DMS79 (cell line): ENCODE results near the gene SEMA3B.
A peak's percentile ranks its signal among the peaks of the same experiment; 100 is the strongest.
"Not testable (repeated sequence)": the region's sequence is repeated elsewhere in the genome, so short reads cannot be mapped to it uniquely, and the experiment has no call there.

Experiments
- DNase-seq: peaks from one replicate; lab custom pipeline; 2025; lab: John Stamatoyannopoulos, UW

The SEMA3B gene

DNA sequence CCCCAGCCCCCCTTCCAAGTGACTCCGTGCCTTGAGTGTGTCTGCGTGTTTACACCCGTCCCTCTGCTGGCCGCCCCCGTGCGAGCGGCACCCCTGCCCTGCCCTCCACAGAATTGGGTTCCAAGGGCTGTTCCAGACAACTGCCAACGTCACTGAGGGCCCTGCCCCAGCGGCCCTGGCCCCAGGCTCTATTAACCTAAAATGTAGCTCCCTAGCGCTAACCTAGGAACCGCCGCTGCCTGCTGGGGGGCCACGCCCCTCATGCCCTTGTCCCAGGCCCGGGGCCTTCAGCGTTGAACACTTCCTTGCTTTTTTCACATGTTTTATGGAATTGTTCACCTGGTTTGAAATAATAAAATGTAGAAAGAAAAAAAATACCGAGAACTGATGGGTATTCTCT lies 10.0 kb upstream of the SEMA3B start:
- DNase-seq, result no peak

DNA sequence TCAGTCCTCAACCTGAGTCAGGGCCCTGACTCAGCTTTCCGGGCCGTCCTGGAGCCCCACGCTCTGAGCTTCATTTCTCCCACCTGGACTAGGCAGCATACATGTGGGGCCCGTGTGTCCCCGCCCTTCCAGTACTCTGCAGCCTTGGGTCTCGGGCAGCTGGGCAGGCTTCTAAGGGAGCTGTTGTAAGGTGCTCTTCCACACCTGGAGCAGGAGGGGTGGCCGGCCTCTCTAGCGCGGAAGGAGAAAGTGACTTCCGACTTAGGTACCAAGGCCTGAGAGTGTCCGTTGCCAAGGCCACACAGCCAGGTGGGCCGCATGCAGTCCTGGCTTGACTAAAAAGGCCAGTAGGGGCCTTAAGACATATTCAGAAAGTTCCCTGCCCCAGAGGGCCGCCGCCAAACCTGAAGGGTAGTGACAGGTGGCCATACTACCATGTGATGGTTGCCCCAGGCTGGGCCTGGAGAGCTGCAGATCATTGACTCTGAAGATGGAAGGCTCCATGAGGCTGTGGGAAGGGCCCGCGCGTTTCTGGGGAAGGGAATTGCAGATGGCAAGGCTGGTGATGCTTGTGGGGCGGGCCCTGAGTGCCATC lies 9.4 kb upstream of the SEMA3B start:
- no peak for DNase-seq

- DNase-seq, result peak; percentile 43
Measured at GRCh38 chr3:50260027-50260941, 8.7 kb upstream of the SEMA3B start.

DNA sequence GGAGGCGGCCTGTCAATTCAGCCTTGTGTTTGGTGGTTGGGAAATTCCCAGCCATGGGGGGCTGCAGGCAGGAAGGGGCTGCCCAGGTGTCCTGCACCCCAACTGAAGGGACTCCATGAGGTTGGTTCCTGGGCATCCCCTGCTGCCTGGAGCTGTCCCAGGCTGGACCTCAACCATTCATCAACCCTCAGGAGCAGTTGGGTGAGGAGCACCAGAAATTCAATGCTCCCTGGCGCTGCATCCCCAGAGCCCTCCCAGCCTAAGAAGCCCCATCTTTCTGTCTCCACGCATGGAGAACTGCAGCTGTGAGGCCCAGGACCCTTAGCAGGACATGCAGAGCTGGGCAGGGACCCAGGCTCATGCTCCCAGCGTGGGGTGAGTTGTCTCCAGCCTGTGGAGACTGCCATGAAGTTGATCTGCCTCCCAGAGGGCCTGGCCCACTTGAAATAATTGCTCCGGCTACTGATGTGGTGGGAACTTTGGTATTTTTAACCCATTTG lies 8.0 kb upstream of the SEMA3B start:
- no peak for DNase-seq

DNA sequence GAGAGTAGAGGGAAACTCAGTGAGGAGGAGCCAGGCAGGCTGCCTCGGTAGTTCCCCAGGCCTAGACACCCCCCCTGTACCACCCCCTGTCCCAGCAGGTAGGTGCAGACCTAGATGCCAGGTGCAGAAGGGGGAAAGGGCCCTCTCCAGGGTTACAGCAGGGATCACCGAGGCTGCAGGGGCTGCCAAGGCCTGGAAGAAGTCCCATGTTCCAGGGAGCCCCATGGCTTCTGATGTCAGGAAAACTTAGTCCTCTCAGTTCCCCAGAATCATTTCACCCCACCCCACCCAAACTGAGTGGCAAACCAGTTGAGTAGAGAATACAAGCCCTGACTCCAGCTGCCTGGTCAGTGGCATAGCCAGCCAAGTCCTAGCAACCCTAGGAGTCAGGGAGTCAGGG lies 7.4 kb upstream of the SEMA3B start:
- DNase-seq, result no peak

DNA sequence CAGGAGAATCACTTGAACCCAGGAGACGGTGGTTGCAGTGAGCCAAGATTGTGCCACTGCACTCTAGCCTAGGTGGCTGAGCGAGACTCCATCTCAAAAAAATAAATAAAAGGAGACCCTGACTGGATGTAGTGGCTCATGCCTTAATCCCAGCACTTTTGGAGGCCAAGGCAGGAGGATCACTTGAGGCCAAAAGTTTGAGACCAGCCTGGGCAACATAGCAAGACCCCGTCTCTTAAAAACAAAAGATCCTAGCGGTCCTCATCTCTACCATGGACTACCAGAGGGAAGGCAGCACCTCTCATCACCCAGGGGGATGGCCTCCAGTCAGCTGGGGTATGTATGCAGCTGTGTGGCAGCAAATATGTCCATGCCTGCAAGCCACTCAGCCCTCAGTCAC lies 6.7 kb upstream of the SEMA3B start:
- DNase-seq, result not testable (repeated sequence)

- no peak for DNase-seq
Measured at GRCh38 chr3:50262778-50263177, 6.2 kb upstream of the SEMA3B start.

GRCh38 chr3:50263478-50264382 lies 5.2 kb upstream of the SEMA3B start:
- no peak for DNase-seq

GRCh38 chr3:50264383-50264963 lies 4.5 kb upstream of the SEMA3B start:
- DNase-seq, result no peak

GRCh38 chr3:50264964-50265485 lies 3.9 kb upstream of the SEMA3B start:
- no peak for DNase-seq

GRCh38 chr3:50265571-50265970 lies 3.4 kb upstream of the SEMA3B start:
- DNase-seq, result no peak

DNA sequence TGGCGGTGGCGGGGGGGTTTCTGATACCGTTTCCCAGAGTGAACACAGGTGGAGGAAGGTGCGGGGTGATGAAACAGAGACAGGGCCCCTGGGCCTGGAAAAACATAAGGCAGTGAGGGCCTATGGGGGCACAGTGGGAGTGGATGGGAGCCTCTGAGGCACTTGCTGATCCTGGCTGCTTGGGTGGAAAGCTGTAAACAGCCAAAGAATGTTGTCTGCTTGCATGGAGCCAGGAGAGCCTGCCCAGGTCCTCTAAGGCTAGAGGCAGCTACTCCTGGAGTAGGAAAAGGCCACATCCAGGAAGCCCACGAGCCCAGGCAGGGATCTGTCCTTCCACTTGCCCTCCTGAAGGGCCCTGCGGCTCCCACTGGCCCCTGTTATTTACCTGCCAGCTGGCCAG lies 2.9 kb upstream of the SEMA3B start:
- DNase-seq, result no peak

GRCh38 chr3:50266836-50267235 lies 2.1 kb upstream of the SEMA3B start:
- DNase-seq, result no peak

- no peak for DNase-seq
Measured at GRCh38 chr3:50267280-50267913, 1.6 kb upstream of the SEMA3B start.

DNA sequence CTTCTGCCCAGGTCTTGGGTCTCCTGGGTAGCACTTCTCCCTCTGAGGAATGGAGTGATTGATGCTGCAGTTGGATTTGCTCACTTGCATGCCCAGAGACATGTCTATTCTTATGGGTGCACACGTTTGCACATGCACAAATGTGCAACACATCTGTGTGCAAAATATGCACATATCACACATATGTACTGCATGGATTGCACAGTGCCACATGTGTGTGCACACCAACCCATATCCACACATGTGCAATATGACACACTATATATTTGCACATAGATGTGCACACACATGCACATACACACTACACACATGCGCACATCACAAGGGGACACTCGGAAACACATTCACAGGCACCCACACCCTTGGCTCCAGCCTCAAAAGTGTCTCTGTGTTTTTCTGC lies 671 bp upstream of the SEMA3B start:
- DNase-seq, result no peak

- no peak for DNase-seq
Measured at GRCh38 chr3:50269460-50269859, 513 bp downstream of the SEMA3B start.

DNA sequence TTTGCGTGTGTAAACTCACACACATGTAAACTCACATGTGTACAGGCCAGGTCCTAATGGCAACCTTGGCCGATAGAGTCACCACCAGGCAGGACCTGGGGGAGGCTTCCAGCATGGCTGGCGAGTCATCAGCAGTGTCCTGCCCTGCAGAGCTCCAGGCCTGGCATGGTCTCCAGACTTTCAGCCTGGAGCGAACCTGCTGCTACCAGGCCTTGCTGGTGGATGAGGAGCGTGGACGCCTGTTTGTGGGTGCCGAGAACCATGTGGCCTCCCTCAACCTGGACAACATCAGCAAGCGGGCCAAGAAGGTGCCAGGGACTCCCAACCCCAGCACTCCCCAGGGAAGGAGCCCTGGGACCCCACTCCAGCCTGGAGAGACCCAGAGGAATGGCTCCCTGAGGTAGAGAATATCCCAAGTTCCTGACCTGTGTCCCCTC lies 1.0 kb downstream of the SEMA3B start:
- no peak for DNase-seq

GRCh38 chr3:50270422-50271224 lies 1.7 kb downstream of the SEMA3B start:
- no peak for DNase-seq

DNA sequence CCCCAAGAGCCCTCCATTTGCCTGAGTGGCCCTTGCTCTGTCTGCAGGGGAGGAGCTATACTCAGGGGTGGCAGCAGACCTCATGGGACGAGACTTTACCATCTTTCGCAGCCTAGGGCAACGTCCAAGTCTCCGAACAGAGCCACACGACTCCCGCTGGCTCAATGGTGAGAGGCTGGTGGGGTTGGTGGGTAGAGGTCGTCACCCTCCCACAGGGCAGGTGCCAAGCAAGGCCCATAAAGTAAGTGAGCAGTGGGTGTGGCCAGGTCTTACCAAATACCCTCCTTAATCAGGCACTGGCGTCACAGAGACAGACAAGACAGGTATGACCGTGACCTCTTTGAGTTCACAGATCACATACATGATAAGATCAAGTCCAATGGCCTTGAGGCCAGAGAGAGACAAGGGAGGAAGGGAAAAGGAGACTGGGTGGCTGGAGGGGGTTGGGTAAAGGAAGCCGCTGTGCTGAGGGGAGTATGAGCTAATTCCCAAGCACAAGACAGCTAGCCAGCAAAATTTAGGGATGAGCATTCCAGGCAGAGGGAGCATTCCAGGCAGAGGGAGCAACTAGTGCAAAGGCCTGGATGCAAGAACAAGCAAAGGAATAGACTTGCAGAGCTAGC lies 2.5 kb downstream of the SEMA3B start:
- no peak for DNase-seq

- not testable (repeated sequence) for DNase-seq
Measured at GRCh38 chr3:50272538-50272910, 3.6 kb downstream of the SEMA3B start.
